Right ventricle myocardium superior (tissue), 1 donor: ENCODE measurements around the gene SOS1. TPM values are rescaled to one million over a fixed set of nuclear protein-coding genes. Genes with fewer than 3 reads are reported as not detected.
"Not testable (repeated sequence)": the region's sequence is repeated elsewhere in the genome, so short reads cannot be mapped to it uniquely, and the experiment has no call there.

Experiments used
- ATAC-seq: fragments of 200-7000 bp; cut with Tn5 transposase; one replicate; pipeline ENCODE4 v1.9.1; 2020; ENCODE audit warnings: mild to moderate bottlenecking; ENCODE audit not compliant: poor library complexity
- DNase-seq: peaks from one replicate; pipeline ENCODE4 v3.0.0-alpha.2; 2020
- intact Hi-C: fragments of 100-400 bp; cut with DNase I; formaldehyde crosslinking; loops from one replicate; pipeline ENCODE4 v1.11.2; 2022
- long read RNA-seq: library from polyadenylated mRNA; unstranded; transcript quantifications from one replicate; pipeline ENCODE4 v2.0.0, GENCODE V29; 2021
- total RNA-seq: library from RNA; stranded (reverse); fragmentation: NEBNext Ultra II Directional; extraction: Animal tissue kit (Norgen Biotek cat#: 25700); gene quantifications from one replicate; pipeline ENCODE4 v1.2.1, GENCODE V29; 2021
- donor health status: DM: no; HTN: yes; CAD: no; lungs with severe emphysema.

The SOS1 gene
- 24.2 TPM for total RNA-seq
- long read RNA-seq, partial matches to known transcripts, result 5 of 5 reads
- long read RNA-seq, other reads (novel, unspliced or antisense), result 0 of 5 reads

- intact Hi-C loops, result no loop called here
- peak; percentile 98 for DNase-seq
- peak; percentile 83 for ATAC-seq
Observed at GRCh38 chr2:39120771-39121522, at the start of gene SOS1. TSS of gene SOS1 (minus strand) at chr2:39121051. CDS start at chr2:39120422, 629 bp downstream.

GRCh38 chr2:39164089-39164488, 43.2 kb upstream of the SOS1 start:
- no peak for ATAC-seq
- no peak for DNase-seq
- intact Hi-C loops, result no loop called here

GRCh38 chr2:39160982-39161381, 40.1 kb upstream of the SOS1 start:
- DNase-seq (no peak), ATAC-seq (peak; percentile 41)
- intact Hi-C loops, result no loop called here

- no peak for ATAC-seq
- intact Hi-C loops, result no loop called here
- DNase-seq, result no peak
Observed at GRCh38 chr2:39159283-39159682, 38.4 kb upstream of the SOS1 start.

- DNase-seq, result no peak
- intact Hi-C loops, result no loop called here
- no peak for ATAC-seq
Observed at GRCh38 chr2:39158351-39158750, 37.5 kb upstream of the SOS1 start.

GRCh38 chr2:39156846-39157245, 36.0 kb upstream of the SOS1 start:
- intact Hi-C loops, result no loop called here
- no peak for DNase-seq
- ATAC-seq, result no peak

- ATAC-seq (no peak), DNase-seq (no peak)
- intact Hi-C loops, result no loop called here
Observed at GRCh38 chr2:39156107-39156506, 35.3 kb upstream of the SOS1 start.

- intact Hi-C loops, ATAC-seq, DNase-seq: not testable (repeated sequence)
Observed at GRCh38 chr2:39155573-39155972, 34.7 kb upstream of the SOS1 start.

- DNase-seq, result no peak
- intact Hi-C loops, result no loop called here
- no peak for ATAC-seq
Observed at GRCh38 chr2:39154944-39155343, 34.1 kb upstream of the SOS1 start.

- intact Hi-C loops, result no loop called here
- ATAC-seq (no peak), DNase-seq (no peak)
Observed at GRCh38 chr2:39153312-39153711, 32.5 kb upstream of the SOS1 start.

GRCh38 chr2:39152504-39152903, 31.7 kb upstream of the SOS1 start:
- DNase-seq, result no peak
- ATAC-seq, result no peak
- intact Hi-C loops, result no loop called here

GRCh38 chr2:39150890-39151497, 30.1 kb upstream of the SOS1 start:
- DNase-seq, result no peak
- ATAC-seq, result no peak
- intact Hi-C loops, result no loop called here

- ATAC-seq (no peak), DNase-seq (no peak)
- intact Hi-C loops, result no loop called here
Observed at GRCh38 chr2:39150102-39150562, 29.3 kb upstream of the SOS1 start.

GRCh38 chr2:39146630-39147029, 25.8 kb upstream of the SOS1 start:
- ATAC-seq, result no peak
- no peak for DNase-seq
- intact Hi-C loops, result no loop called here

GRCh38 chr2:39145906-39146421, 25.1 kb upstream of the SOS1 start:
- DNase-seq, result no peak
- intact Hi-C loops, result no loop called here
- ATAC-seq, result no peak

- no peak for DNase-seq
- ATAC-seq, result no peak
- intact Hi-C loops, result no loop called here
Observed at GRCh38 chr2:39144416-39144815, 23.6 kb upstream of the SOS1 start.

GRCh38 chr2:39142904-39143605, 22.2 kb upstream of the SOS1 start:
- no peak for DNase-seq
- intact Hi-C loops, result no loop called here
- no peak for ATAC-seq

GRCh38 chr2:39141334-39142271, 20.8 kb upstream of the SOS1 start:
- ATAC-seq (peak; percentile 80), DNase-seq (no peak)
- intact Hi-C loops, result no loop called here
